DMS 273 (cell line): ENCODE data around the gene AGER.

Experiments
- DNase-seq: peaks from one replicate; lab custom pipeline; 2025; ENCODE audit not compliant: unreplicated experiment; lab: John Stamatoyannopoulos, UW

The AGER gene

DNA sequence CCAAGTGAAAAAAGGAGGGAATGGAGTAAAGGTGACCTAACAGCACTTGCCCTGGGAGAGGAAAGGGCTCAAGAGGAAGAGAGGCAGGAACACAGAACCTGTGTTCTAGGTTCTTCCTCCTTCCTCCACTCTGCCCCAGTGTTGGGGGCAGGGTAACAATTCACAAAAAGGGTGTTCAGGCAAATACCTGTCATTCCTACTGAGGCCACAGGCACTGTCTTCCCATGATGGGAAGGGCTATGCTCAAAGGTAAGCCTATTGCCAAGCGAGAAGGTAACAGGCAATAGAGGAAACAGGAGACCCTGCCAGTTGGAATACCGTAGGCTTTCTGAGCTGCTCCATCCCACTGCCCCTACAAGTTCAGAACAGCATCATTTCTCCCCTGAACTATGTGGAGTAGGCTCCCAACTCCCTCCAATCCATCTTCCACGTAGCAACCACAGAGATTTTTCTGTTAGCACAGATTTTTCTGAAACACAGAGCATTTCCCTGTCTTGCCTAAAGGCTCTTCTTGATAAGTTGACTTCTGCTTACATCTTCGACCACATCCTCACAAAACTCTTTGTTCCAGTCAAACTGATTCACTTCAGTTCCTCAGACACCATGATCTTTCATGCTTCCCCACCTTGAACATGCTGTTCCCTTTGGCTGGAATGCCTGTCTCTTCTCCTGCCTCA, 10.9 kb downstream of the AGER start:
- DNase-seq: no peak

GRCh38 chr6:32171234-32171633, 12.8 kb downstream of the AGER start:
- no peak for DNase-seq

GRCh38 chr6:32170294-32170693, 13.8 kb downstream of the AGER start:
- DNase-seq: no peak

- no peak for DNase-seq
Measured at GRCh38 chr6:32168807-32169591, 15.1 kb downstream of the AGER start.

- no peak for DNase-seq
Measured at GRCh38 chr6:32168350-32168749, 15.7 kb downstream of the AGER start.

GRCh38 chr6:32167761-32168262, 16.2 kb downstream of the AGER start:
- DNase-seq: no peak

DNA sequence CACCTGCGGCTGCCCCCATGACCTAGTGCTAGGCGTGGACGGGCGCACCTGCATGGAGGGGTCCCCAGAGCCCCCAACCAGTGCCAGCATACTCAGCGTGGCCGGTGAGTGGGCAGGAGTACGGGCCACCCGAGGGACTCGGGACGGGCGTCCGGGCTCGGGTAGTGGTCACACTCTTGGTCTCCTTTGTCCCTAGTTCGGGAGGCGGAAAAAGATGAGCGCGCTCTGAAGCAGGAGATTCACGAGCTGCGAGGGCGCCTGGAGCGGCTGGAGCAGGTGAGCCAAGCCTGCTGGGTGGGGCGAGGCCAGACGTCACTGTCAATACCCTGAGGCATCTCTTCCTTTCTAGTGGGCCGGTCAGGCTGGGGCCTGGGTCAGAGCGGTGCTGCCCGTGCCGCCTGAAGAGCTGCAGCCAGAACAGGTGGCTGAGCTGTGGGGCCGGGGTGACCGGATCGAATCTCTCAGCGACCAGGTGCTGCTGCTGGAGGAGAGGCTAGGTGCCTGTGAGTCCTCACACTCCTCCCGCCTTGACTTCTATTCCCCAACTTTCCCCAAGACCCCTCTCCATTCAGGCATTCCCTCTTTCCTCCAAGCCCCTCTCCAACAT, 16.8 kb downstream of the AGER start:
- DNase-seq: no peak

- DNase-seq: peak; percentile 27
Measured at GRCh38 chr6:32166411-32167061, 17.5 kb downstream of the AGER start.

GRCh38 chr6:32164295-32164694, 19.8 kb downstream of the AGER start, which contains the start of gene EGFL8:
Gene EGFL8, plus strand, starts transcription at chr6:32164595. Its CDS starts 1,571 bp downstream, at chr6:32166166.
- DNase-seq: no peak

DNA sequence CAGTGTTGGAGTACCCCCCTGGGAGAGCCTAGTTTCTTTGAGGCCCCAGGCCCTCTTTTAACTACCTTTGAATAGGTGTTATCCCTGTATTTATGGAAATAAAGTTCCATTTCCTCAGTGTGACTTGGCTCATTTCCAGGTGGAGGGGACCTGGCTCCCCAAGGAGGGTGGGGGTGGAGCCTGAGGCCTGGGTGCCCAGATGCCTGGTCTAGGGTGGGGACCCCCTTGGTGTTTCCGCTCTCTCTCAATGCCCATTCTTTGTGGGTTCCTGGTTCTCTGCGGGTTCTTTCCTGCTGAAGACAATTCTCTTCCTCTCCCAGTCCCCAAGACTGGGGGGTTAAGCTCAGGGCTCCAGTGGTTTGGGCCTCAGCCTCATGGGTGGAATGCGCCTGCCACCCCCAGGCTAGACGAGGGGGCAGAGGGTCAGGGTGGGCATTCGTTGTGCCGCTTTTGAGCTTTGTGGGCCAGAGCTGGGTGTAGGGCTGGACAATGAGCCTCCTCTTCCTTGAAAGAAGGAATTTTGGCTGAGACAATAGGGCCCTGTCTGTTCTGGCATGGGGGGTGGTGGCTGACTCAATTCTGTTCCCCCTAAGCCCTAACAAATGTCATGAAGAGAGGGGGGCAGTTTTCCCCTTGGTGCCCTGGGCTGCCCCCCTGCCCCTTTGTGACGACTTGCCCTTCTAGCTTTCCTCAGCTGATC, 20.3 kb downstream of the AGER start:
- no peak for DNase-seq

GRCh38 chr6:32158052-32158451, 26.0 kb downstream of the AGER start:
- DNase-seq: no peak

GRCh38 chr6:32156891-32157290, 27.2 kb downstream of the AGER start:
- no peak for DNase-seq

DNA sequence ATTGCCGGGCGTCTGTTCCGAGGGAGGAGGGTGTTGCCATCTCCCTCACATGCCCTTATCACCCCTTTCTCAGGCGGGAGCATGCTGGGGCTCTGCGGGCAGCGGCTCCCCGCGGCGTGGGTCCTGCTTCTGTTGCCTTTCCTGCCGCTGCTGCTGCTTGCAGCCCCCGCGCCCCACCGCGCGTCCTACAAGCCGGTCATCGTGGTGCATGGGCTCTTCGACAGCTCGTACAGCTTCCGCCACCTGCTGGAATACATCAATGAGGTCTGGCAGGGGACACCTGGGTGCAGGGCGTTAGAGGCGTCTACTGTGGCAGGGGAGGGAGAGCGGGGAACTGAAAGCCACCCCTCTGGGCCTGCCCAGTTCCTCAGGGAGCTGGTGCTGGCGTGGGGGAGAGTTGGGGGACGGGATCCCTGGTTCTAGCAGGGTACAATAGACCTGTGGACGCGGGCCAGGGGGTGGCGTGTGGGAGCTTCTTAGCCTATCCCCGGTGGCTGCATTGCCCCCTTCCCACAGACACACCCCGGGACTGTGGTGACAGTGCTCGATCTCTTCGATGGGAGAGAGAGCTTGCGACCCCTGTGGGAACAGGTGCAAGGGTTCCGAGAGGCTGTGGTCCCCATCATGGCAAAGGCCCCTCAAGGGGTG, 29.4 kb downstream of the AGER start:
- DNase-seq: peak; percentile 89

DNA sequence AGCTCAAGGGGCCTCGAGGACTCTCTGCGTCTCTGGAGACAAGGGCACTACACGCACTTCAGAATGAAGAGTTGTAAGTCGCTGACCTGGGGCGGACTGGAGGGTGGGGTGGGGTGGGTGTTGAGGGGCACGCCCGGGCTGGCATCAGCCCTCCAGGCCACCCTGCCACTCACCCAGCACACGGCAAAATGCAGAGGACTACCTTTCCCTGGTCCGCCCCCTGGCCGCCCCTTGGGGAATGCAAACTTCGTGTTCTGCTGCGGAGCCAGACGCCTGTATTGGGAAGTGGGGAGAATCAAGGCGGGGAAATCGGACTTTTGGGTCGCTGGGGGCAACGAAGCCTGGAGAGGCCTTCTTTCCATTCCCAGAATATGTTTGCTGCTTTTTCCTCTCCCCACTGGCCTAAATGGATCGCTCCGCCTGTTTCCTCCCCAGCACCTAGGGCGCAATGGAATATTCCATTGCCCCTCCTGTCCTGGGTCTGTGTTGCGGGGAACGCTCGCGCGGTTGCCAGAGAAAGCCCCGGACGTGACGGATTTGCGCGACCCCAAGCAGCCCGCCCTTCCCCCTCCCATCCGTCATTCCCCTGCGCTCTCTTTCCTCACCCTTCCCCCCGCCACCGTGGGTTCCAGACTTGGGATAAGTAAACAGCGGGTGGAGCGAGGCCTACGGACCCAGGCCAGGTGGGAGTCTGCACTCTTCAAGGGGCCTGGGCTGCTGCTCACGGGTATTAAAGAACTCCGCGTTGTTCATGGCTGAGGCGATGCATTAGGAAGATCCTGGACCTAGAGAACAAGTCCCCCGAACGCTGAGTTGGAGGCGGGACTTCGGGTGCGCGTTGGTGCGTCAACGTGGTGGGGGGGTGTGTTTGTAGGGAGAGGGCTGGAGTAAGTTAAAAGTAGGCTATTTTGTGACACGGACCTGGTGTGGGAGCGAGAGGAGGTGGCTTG, 30.2 kb downstream of the AGER start, which contains the start of gene PPT2:
PPT2 (plus strand) TSS at position 578 of the 950 bp plus-strand sequence. CDS start 454 bp downstream, outside the sequence.
- DNase-seq: peak; percentile 96

- DNase-seq: peak; percentile 59
Measured at GRCh38 chr6:32152769-32153563, 31.1 kb downstream of the AGER start.

GRCh38 chr6:32151863-32152768, 31.9 kb downstream of the AGER start, which contains the start of gene PRRT1:
Gene PRRT1, minus strand, starts transcription at chr6:32151939. Its CDS starts 112 bp downstream, at chr6:32151827.
- DNase-seq: peak; percentile 63
